Vagina (tissue), 2 donors: ENCODE data around the gene PRR14. TPM values are rescaled to one million over a fixed set of nuclear protein-coding genes. Genes with fewer than 3 reads are reported as not detected.
"Not testable (repeated sequence)": the region's sequence is repeated elsewhere in the genome, so short reads cannot be mapped to it uniquely, and the experiment has no call there.

ENCODE experiments used
- DNase-seq, 2 donors: peaks; one replicate each; pipeline ENCODE4 v3.0.0-alpha.2; 2017; ENCODE audit errors: extremely low spot score in 2 of 2
- H3K27ac ChIP-seq: fragments of 200-600 bp; sonication (generic); one replicate; pipeline ENCODE4 v1.5.1; 2019
- H3K27me3 ChIP-seq: fragments of 200-600 bp; sonication (generic); one replicate; pipeline ENCODE4 v1.5.1; 2019
- H3K36me3 ChIP-seq, 2 donors: fragments of 200-600 bp; sonication (generic); one replicate each; pipeline ENCODE4 v1.5.1; 2017 to 2019
- H3K4me1 ChIP-seq: fragments of 200-600 bp; sonication (generic); one replicate; pipeline ENCODE4 v1.5.1; 2019
- H3K4me3 ChIP-seq, 2 donors: fragments of 200-600 bp; sonication (generic); 1 replicate in 1 of 2; 2 replicates in 1 of 2; pipeline ENCODE4 v1.5.1; 2016 to 2019
- H3K9me3 ChIP-seq: fragments of 200-600 bp; sonication (generic); one replicate; pipeline ENCODE4 v1.5.1; 2019
- POLR2A ChIP-seq, 2 donors: fragments of 450-650 bp; IDR thresholded peaks; one replicate each; pipeline ENCODE4 v1.6.1; 2017; ENCODE audit warnings: antibody characterized with exemption in 2 of 2, mild to moderate bottlenecking in 2 of 2, moderate library complexity in 2 of 2
- POLR2AphosphoS5 ChIP-seq, 2 donors: sonication (generic); formaldehyde crosslinking; IDR thresholded peaks; one replicate each; pipeline ENCODE4 v1.9.0; 2017; ENCODE audit warnings: antibody characterized with exemption in 2 of 2, mild to moderate bottlenecking in 2 of 2, low read depth in 1 of 2; ENCODE audit not compliant: insufficient read depth in 1 of 2
- intact Hi-C: fragments of 100-400 bp; cut with DNase I; formaldehyde crosslinking; loops from one replicate; pipeline ENCODE4 v1.15.1; 2023
- total RNA-seq: library from RNA; depleted of rRNA; stranded (reverse); fragments of >200 nt; gene quantifications from one replicate; pipeline ENCODE4 v1.2.3, GENCODE V29; 2016
- TF ChIP-seq, protein P1 (sequence below), 3 experiments: fragments of 450-650 bp in 2 of 3; fragments of 200-600 bp in 1 of 3; sonication (generic) in 1 of 3; IDR thresholded peaks; one replicate each; pipeline ENCODE4 v1.5.1; 2017 to 2019; ENCODE audit warnings: antibody characterized with exemption in 3 of 3, mild to moderate bottlenecking in 2 of 3, moderate library complexity in 2 of 3

PRR14 gene
- total RNA-seq, 1 donor from 2014 or later = 60.4 TPM

DNA sequence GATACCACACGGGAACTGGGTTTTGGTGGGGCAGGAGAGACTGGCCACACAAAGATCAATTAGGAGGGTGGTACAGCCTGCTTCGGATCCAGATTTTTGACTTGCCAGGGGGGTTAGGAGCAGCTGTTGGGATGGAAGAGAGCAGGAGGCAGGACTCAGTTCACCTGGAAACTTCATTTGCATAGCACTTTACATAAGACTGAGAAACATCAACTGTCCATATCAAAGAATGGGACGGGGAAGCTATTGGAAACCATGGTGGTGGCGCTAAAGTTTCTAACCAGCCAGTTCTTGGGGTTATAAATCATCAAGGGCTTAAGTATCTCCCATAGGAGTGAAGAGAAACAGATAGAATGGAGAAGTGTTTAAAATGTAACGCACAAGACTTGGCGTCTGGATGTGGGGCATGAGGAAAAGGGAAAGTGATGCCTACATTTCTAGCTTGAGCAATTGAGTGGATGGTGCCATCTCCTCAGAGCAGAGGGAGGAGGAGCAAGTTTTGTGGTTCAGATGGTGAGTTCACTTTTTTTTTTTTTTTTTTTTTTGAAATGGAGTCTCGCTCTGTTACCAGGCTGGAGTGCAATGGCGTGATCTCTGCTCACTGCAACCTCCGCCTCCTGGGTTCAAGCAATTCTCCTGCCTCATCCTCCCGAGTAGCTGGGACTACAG is 41.8 kb downstream of the PRR14 start:
- DNase-seq = no peak
- H3K9me3 ChIP-seq = no peaks in the 10 kb centered on the region
- H3K27me3 ChIP-seq = no peaks in the 10 kb centered on the region
- no peak overlapping the region for H3K4me3 ChIP-seq
- intact Hi-C loops = no loop called here
- H3K27ac ChIP-seq = no peak overlapping the region
- H3K36me3 ChIP-seq = no peaks in the 10 kb centered on the region
- H3K4me1 ChIP-seq = peaks cover 5% of the 10 kb centered on the region
- TF ChIP-seq POLR2A (IDR thresholded peaks at IDR 0.05) (no peak), POLR2AphosphoS5 (IDR thresholded peaks at IDR 0.05; ENCODE audit: insufficient read depth in 1 of 2, low read depth in 1 of 2) (no peak)
- TF ChIP-seq, protein P1, sequence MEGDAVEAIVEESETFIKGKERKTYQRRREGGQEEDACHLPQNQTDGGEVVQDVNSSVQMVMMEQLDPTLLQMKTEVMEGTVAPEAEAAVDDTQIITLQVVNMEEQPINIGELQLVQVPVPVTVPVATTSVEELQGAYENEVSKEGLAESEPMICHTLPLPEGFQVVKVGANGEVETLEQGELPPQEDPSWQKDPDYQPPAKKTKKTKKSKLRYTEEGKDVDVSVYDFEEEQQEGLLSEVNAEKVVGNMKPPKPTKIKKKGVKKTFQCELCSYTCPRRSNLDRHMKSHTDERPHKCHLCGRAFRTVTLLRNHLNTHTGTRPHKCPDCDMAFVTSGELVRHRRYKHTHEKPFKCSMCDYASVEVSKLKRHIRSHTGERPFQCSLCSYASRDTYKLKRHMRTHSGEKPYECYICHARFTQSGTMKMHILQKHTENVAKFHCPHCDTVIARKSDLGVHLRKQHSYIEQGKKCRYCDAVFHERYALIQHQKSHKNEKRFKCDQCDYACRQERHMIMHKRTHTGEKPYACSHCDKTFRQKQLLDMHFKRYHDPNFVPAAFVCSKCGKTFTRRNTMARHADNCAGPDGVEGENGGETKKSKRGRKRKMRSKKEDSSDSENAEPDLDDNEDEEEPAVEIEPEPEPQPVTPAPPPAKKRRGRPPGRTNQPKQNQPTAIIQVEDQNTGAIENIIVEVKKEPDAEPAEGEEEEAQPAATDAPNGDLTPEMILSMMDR (IDR thresholded peaks at IDR 0.05) = no peak

DNA sequence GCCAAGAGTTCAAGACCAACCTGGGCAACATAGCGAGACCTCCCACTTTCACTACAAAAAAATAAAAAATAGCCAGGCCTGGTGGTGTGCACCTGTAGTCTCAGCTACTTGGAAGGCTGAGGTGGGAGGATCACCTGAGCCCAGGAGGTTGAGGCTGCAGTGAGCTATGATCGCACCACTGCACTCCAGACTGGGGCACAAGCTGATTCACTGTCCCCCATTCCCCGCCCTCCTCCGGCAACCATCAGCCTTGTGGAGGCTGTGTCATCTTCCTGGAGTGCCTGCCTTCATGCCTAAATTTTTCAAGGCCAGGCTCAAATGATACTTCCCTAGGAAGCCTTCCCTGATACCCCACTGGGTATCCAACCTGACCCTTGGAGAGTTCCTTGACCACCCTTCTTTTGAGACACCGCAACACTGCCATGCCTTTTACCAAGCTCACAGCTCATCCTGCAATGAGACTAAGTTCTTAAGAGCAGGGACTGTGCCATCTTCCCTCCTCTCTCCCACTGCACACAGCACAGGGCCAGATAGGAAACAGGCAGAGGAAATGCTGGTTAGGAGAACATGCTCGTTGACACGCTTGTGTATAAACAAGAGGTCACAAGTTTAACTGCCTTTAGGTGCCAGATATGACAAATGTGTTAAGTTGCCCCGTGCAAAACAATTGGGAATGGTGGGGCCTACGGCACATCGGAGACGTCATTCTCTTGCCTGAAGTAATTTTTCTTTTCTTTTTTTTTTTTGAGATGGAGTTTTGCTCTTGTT is 44.4 kb downstream of the PRR14 start:
- Histone ChIP-seq H3K9me3 (no peaks in the 10 kb centered on the region), H3K27ac (no peak overlapping the region), H3K4me1 (peaks cover 16% of the 10 kb centered on the region), H3K36me3 (peaks cover 0 to 2% of the 10 kb centered on the region in 2 donors), H3K27me3 (no peaks in the 10 kb centered on the region), H3K4me3 (no peak overlapping the region)
- intact Hi-C loops = loop anchor here (5.0 kb wide), 1 partner anchor 67 kb away; the partner anchor contains the start of genes CFAP119 and RNF40
- no peak for DNase-seq
- no peak for TF ChIP-seq POLR2AphosphoS5 (IDR thresholded peaks at IDR 0.05; ENCODE audit: insufficient read depth in 1 of 2, low read depth in 1 of 2)

DNA sequence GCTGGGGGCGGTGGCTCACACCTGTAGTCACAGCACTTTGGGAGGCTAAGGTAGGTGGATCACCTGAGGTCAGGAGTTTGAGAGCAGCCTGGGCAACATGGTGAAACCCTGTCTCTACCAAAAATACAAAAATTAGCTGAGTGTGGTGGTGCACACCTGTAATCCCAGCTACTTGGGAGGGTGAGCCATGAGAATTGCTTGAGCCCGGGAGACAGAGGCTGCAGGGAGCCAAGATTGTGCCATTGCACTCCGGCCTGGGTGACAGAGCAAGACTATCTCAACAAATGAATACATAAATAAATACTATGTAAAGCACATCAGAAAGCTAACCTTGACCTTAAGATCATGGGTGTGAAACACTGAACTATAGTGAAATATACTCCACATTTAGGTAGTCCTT is 45.9 kb downstream of the PRR14 start:
- H3K27ac ChIP-seq, H3K9me3 ChIP-seq, H3K27me3 ChIP-seq, DNase-seq, H3K4me3 ChIP-seq: not testable (repeated sequence)
- H3K36me3 ChIP-seq = peaks cover 0 to 17% of the 10 kb centered on the region in 2 donors
- H3K4me1 ChIP-seq = peaks cover 25% of the 10 kb centered on the region
- intact Hi-C loops = loop anchor here (5.0 kb wide), 1 partner anchor 66 kb away; the partner anchor contains the start of genes CFAP119 and RNF40

DNA sequence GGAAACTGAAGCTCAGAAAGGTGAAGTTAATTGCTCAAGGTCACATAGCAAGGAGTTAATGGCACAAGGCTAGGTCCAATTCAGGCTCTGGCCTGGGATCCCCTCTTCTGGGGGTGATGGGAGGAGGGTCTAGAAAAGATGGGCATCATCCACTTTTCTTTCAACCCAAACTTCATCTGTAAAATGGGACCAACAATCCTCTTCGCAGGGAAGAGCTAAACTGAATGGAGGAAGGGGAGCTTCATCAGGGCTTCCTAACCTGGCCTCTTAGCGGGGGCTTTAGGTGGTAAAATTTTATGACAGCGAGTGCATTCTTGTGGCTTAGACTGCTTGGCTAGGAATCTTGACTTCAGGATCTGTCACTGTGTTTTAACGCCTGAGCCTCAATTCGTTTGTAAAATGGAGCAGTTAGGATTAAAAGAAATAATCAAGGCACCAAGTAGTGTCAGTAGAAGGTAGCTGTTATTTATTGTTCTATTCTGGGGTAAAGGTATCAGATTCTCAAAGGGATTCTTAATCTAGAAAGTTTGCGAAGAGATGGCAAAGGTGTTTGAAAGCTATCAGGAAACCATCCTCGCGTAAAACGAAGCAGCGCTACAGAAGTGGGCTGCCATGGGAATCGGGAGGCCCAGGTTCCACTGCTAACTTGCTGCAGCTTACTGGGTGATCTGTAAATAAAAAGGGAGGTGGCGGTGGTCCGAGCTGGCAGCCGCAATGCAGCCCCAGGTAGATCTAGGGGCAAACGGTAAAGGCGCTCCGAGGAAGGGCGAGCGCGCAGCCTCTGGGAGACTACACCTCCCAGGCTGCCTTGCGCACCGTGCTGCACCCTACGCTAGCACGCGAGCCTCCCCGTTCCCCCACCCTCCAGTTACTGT is 46.7 kb downstream of the PRR14 start:
- no peak for DNase-seq
- intact Hi-C loops = loop anchor here (2.0 to 5.0 kb wide), 2 partner anchors 39 to 65 kb away; partner anchors contain the start of genes CFAP119, FBRS and RNF40
- H3K36me3 ChIP-seq = peaks cover 0 to 24% of the 10 kb centered on the region in 2 donors
- H3K4me1 ChIP-seq = peaks cover 25% of the 10 kb centered on the region
- peak overlapping the region; percentile 98 to 100 for H3K4me3 ChIP-seq
- H3K27ac ChIP-seq = peak overlapping the region; percentile 100
- TF ChIP-seq POLR2AphosphoS5 (IDR thresholded peaks at IDR 0.05; ENCODE audit: insufficient read depth in 1 of 2, low read depth in 1 of 2) = no peak
- no peaks in the 10 kb centered on the region for H3K9me3 ChIP-seq
- no peaks in the 10 kb centered on the region for H3K27me3 ChIP-seq

DNA sequence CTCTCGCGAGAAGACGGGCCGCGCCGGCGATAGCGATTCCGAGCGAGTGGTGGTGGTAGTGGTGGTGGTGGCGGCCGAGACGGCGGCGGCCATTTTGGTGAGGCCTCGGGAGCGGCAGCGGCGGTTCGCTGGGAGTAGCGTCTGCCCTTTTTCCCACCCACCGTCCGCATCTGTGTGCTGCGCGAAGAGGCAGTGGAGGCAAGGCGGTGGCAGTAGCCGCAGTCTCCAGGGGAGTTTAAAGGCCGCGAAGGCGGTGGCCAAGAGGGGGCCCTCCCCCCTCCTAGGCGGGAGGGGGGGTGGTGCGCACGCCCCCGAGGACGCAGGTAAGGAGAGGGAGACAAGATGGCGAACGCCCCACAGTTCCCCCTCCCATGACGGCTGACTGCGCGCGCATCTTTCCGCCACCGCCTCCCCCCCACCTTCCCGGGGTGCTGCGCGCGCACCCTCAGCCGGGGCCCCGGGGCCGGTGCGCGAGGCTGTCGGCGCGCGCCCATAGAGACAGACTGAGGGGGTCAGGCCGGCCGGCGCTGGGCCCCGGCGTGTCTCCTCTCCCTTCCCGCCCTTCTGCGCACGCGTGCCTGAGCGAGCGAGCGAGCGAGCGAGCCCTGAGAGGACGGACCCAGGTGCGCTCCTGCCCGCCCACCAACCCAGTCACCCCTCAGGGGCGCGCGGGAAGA is 47.5 kb downstream of the PRR14 start:
- Histone ChIP-seq H3K4me3 (peak overlapping the region; percentile 98 to 100), H3K4me1 (peaks cover 25% of the 10 kb centered on the region), H3K27ac (peak overlapping the region; percentile 100), H3K36me3 (peaks cover 0 to 32% of the 10 kb centered on the region in 2 donors), H3K27me3 (no peaks in the 10 kb centered on the region), H3K9me3 (no peaks in the 10 kb centered on the region)
- DNase-seq = peak; percentile 97 to 98
- intact Hi-C loops = loop anchor here (2.0 to 5.0 kb wide), 2 partner anchors 39 to 64 kb away; partner anchors contain the start of genes CFAP119, FBRS and RNF40
- peak; percentile 94 to 97 for TF ChIP-seq POLR2AphosphoS5 (IDR thresholded peaks at IDR 0.05; ENCODE audit: insufficient read depth in 1 of 2, low read depth in 1 of 2)
- TF ChIP-seq, protein P1 (IDR thresholded peaks at IDR 0.05) = no peak
- peak in 1 of 2 donors; percentile 53 for TF ChIP-seq POLR2A (IDR thresholded peaks at IDR 0.05)
